Keratinocyte (primary cell): ENCODE data around the gene CCDC157. TPM values are rescaled to one million over a fixed set of nuclear protein-coding genes. Genes with fewer than 3 reads are reported as not detected.

ENCODE experiments used
- DNase-seq: peaks from one replicate; pipeline ENCODE4 v3.0.0-alpha.2; 2011; ENCODE audit warnings: low read depth, missing footprints, low spot score
- FAIRE-seq: peaks from 2 replicates; lab custom pipeline; 2011; peaks lifted over from hg19 to GRCh38; lab: Jason Lieb, UNC
- H2AFZ ChIP-seq: 2 replicates; pipeline ENCODE4 v1.6.0; 2012; ENCODE audit warnings: low read length, control low read depth, inconsistent platforms; ENCODE audit not compliant: control insufficient read depth
- H3K27ac ChIP-seq: 2 replicates; pipeline ENCODE4 v1.5.1; 2011; ENCODE audit warnings: low read length; ENCODE audit not compliant: control insufficient read depth, insufficient read depth
- H3K27me3 ChIP-seq: 3 replicates; pipeline ENCODE4 v1.6.0; 2011; ENCODE audit warnings: low read length; ENCODE audit not compliant: control insufficient read depth, insufficient read depth; ENCODE audit errors: extremely low read depth
- H3K36me3 ChIP-seq, 2 experiments: 2 replicates in 1 of 2; 3 replicates in 1 of 2; pipeline ENCODE4 v1.5.1; 2011; ENCODE audit warnings: low read length in 2 of 2, mild to moderate bottlenecking in 1 of 2; ENCODE audit not compliant: control insufficient read depth in 2 of 2, insufficient read depth in 2 of 2; ENCODE audit errors: extremely low read depth in 1 of 2
- H3K4me1 ChIP-seq: 3 replicates; pipeline ENCODE4 v1.5.1; 2011; ENCODE audit warnings: low read length; ENCODE audit not compliant: control insufficient read depth, insufficient read depth; ENCODE audit errors: extremely low read depth
- H3K4me2 ChIP-seq: 3 replicates; pipeline ENCODE4 v1.6.0; 2011; ENCODE audit warnings: low read depth, low read length; ENCODE audit not compliant: control insufficient read depth, insufficient read depth; ENCODE audit errors: extremely low read depth
- H3K4me3 ChIP-seq, 3 experiments: fragments of 200-600 bp in 1 of 3; sonication (generic) in 1 of 3; 2 replicates in 2 of 3; 3 replicates in 1 of 3; pipeline ENCODE4 v1.5.1; 2011 to 2016; ENCODE audit warnings: low read length in 3 of 3, mild to moderate bottlenecking in 3 of 3, control low read depth in 2 of 3, inconsistent platforms in 1 of 3, low read depth in 1 of 3, mixed read lengths in 1 of 3, mixed run types in 1 of 3, moderate library complexity in 1 of 3; ENCODE audit not compliant: control insufficient read depth in 2 of 3, insufficient read depth in 2 of 3; ENCODE audit errors: extremely low read depth in 1 of 3
- H3K79me2 ChIP-seq: 2 replicates; pipeline ENCODE4 v1.6.0; 2012; ENCODE audit warnings: low read length; ENCODE audit not compliant: control insufficient read depth, insufficient read depth
- H3K9ac ChIP-seq: 3 replicates; pipeline ENCODE4 v1.6.0; 2011; ENCODE audit warnings: low read length; ENCODE audit not compliant: control insufficient read depth, insufficient read depth; ENCODE audit errors: extremely low read depth
- H3K9me1 ChIP-seq: 3 replicates; pipeline ENCODE4 v1.6.0; 2011; ENCODE audit warnings: low read length; ENCODE audit not compliant: control insufficient read depth, insufficient read depth; ENCODE audit errors: extremely low read depth
- H3K9me3 ChIP-seq: 2 replicates; pipeline ENCODE4 v1.5.1; 2012; ENCODE audit warnings: low read depth, low read length; ENCODE audit not compliant: control insufficient read depth
- H4K20me1 ChIP-seq: 3 replicates; pipeline ENCODE4 v1.6.0; 2011; ENCODE audit warnings: low read length; ENCODE audit not compliant: control insufficient read depth, insufficient read depth; ENCODE audit errors: extremely low read depth
- EZH2 ChIP-seq: IDR thresholded peaks from one replicate; pipeline ENCODE4 v1.6.1; 2012; ENCODE audit warnings: inconsistent platforms, mild to moderate bottlenecking, low read length, moderate library complexity
- dilution Hi-C: fragments of 300-500 bp; cut with MboI; formaldehyde crosslinking; loops from one replicate; pipeline ENCODE4 v1.7.0; 2020; ENCODE audit warnings: low sequenced_read_pairs; ENCODE audit not compliant: extremely low pct_ligation_motif_present
- polyA plus RNA-seq, 5 experiments: library from polyadenylated mRNA; depleted of rRNA in 3 of 5; stranded (reverse) in 3 of 5; stranded (forward) in 1 of 5; unstranded in 1 of 5; fragments of >200 nt; gene quantifications; 1 replicate in 1 of 5; 2 replicates in 3 of 5; 3 replicates in 1 of 5; pipeline versions ENCODE4 v1.2.1 to v1.2.3, GENCODE V29; 2011 to 2012; ENCODE audit warnings: missing spikeins in 2 of 5, low read depth in 1 of 5, low replicate concordance in 1 of 5
- TF ChIP-seq, protein P1 (sequence below), 3 experiments: IDR thresholded peaks in 1 of 3; conservative IDR thresholded peaks in 1 of 3; optimal IDR thresholded peaks in 1 of 3; 2 replicates in 2 of 3; 3 replicates in 1 of 3; pipeline versions ENCODE3 to v1.5.1; 2011; ENCODE audit warnings: low read length in 3 of 3, mild to moderate bottlenecking in 3 of 3, moderate library complexity in 2 of 3, control low read depth in 1 of 3, inconsistent platforms in 1 of 3; ENCODE audit not compliant: insufficient read depth in 2 of 3; ENCODE audit errors: extremely low read depth in 1 of 3

The CCDC157 gene
- polyA plus RNA-seq, 1 donor (not counting 4 experiments of a cell fraction or from before 2014, with no cell fraction given): 1.3 TPM

DNA sequence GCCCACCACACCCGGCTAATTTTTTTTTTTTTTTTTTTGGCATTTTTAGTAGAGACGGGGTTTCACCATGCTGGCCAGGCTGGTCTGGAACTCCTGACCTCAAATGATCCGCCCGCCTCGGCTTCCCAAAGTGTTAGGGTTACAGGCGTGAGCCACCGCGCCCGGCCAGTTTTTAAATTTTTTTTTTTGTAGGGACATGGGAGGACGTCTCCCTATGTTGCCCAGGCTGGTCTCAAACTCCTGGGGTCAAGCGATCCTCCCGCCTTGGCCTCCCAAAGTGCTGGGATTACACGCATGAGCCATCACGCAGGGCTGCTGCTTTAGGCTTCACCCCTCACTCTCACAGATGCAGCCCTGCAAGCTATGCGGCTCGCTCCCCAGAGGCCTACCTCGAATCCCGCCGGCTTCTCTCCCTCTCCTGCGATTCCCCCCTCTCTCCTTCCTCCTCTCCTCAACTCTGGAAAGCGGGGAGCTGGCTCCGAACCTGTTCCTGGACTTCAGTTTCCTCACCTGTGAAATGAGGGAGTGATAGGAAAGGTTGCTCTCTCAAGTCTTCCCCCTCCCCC, 926 bp downstream of the CCDC157 start:
- H3K4me2 ChIP-seq: peak overlapping the region; percentile 95
- FAIRE-seq: no peak
- DNase-seq: no peak
- peaks cover 5% of the 10 kb centered on the region for H3K9me1 ChIP-seq
- H3K4me1 ChIP-seq: peaks cover 18% of the 10 kb centered on the region
- H4K20me1 ChIP-seq: peaks cover 8% of the 10 kb centered on the region
- peak overlapping the region; percentile 93 for H3K9ac ChIP-seq
- dilution Hi-C loops: no loop called here
- no peak overlapping the region for H2AFZ ChIP-seq
- H3K27me3 ChIP-seq: no peaks in the 10 kb centered on the region
- H3K36me3 ChIP-seq: peaks cover 1 to 10% of the 10 kb centered on the region in 2 experiments
- peak overlapping the region in 2 of 3 experiments; percentile 91 to 99 for H3K4me3 ChIP-seq
- no peak for TF ChIP-seq EZH2
- TF ChIP-seq, protein P1, sequence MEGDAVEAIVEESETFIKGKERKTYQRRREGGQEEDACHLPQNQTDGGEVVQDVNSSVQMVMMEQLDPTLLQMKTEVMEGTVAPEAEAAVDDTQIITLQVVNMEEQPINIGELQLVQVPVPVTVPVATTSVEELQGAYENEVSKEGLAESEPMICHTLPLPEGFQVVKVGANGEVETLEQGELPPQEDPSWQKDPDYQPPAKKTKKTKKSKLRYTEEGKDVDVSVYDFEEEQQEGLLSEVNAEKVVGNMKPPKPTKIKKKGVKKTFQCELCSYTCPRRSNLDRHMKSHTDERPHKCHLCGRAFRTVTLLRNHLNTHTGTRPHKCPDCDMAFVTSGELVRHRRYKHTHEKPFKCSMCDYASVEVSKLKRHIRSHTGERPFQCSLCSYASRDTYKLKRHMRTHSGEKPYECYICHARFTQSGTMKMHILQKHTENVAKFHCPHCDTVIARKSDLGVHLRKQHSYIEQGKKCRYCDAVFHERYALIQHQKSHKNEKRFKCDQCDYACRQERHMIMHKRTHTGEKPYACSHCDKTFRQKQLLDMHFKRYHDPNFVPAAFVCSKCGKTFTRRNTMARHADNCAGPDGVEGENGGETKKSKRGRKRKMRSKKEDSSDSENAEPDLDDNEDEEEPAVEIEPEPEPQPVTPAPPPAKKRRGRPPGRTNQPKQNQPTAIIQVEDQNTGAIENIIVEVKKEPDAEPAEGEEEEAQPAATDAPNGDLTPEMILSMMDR (optimal IDR thresholded peaks at IDR 0.05 in 1 of 3, IDR thresholded peaks at IDR 0.05 in 1 of 3, conservative IDR thresholded peaks at IDR 0.05 in 1 of 3; ENCODE audit: extremely low read depth in 1 of 3, insufficient read depth in 2 of 3, low read length in 3 of 3): no peak
- no peaks in the 10 kb centered on the region for H3K9me3 ChIP-seq
- no peak overlapping the region for H3K27ac ChIP-seq
- peaks cover 35% of the 10 kb centered on the region for H3K79me2 ChIP-seq

DNA sequence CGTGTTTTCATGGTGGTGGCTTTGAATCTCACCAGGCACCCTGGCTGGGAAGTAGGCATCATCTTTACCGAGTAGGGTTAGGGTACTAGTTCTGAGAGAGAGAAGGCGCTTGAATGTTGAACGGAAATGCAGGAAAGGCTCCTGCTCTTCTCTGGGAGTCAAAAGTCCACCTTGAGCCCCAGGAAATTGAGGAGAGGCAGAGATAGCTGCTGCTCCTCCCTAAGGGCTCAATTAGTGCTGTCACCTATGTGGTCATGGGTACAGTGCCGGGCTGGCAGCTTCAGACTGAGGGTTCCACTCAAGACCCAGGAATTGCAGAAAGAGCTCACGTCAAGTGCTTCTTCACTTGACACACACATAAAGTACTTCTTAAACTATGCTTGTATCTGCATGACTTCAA, 1.7 kb downstream of the CCDC157 start:
- Histone ChIP-seq H3K9ac (no peak overlapping the region), H3K9me3 (no peaks in the 10 kb centered on the region), H2AFZ (no peak overlapping the region), H3K9me1 (peaks cover 5% of the 10 kb centered on the region), H3K4me3 (no peak overlapping the region), H3K4me2 (no peak overlapping the region), H3K27ac (no peak overlapping the region), H3K27me3 (no peaks in the 10 kb centered on the region), H3K4me1 (peaks cover 18% of the 10 kb centered on the region), H4K20me1 (peaks cover 8% of the 10 kb centered on the region), H3K36me3 (peaks cover 0 to 8% of the 10 kb centered on the region in 2 experiments), H3K79me2 (peaks cover 31% of the 10 kb centered on the region)
- no peak for TF ChIP-seq EZH2
- TF ChIP-seq, protein P1 (optimal IDR thresholded peaks at IDR 0.05 in 1 of 3, IDR thresholded peaks at IDR 0.05 in 1 of 3, conservative IDR thresholded peaks at IDR 0.05 in 1 of 3; ENCODE audit: extremely low read depth in 1 of 3, insufficient read depth in 2 of 3, low read length in 3 of 3): no peak
- no peak for DNase-seq
- no peak for FAIRE-seq
- dilution Hi-C loops: no loop called here
